Panc1 (cell line): ENCODE results near the gene UBE2N. TPM values are rescaled to one million over a fixed set of nuclear protein-coding genes. Genes with fewer than 3 reads are reported as not detected.

Experiments
- ATAC-seq: fragments of 200-7000 bp; cut with Tn5 transposase; 2 replicates; pipeline ENCODE4 v1.9.1; 2020; ENCODE audit warnings: mild to moderate bottlenecking, moderate library complexity
- BruUV-seq: library from RNA; stranded (reverse); fragments of 400-500 nt; replicated peaks from 2 replicates; lab custom pipeline; 2021; lab: Mats Ljungman, UMichigan
- CTCF ChIA-PET: fragments of 300-600 bp; sonication (Branson Sonifier 250); formaldehyde crosslinking; loops from one replicate; lab custom pipeline; 2022; ENCODE audit warnings: antibody characterized with exemption; lab: Charles Lee
- POLR2A ChIA-PET: fragments of 300-600 bp; sonication (Branson Sonifier 250); formaldehyde crosslinking; loops from one replicate; lab custom pipeline; 2022; ENCODE audit warnings: antibody characterized with exemption; lab: Charles Lee
- DNase-seq: peaks from one replicate; pipeline ENCODE4 v3.0.0-alpha.2; 2010; ENCODE audit warnings: low read depth, low spot score
- H3K27ac ChIP-seq: 2 replicates; pipeline ENCODE4 v1.5.1; 2011; ENCODE audit warnings: mild to moderate bottlenecking, low read length, inconsistent platforms
- H3K27me3 ChIP-seq: fragments of 200-500 bp; sonication (Bioruptor generic); 2 replicates; pipeline ENCODE4 v1.6.0; 2014; ENCODE audit warnings: low read length, inconsistent platforms; ENCODE audit not compliant: control insufficient read depth, insufficient read depth
- H3K36me3 ChIP-seq: fragments of 200-500 bp; sonication (Bioruptor generic); 2 replicates; pipeline ENCODE4 v1.5.1; 2014; ENCODE audit warnings: inconsistent platforms, mild to moderate bottlenecking, low read length, moderate library complexity; ENCODE audit not compliant: control insufficient read depth, insufficient read depth
- H3K4me1 ChIP-seq: 2 replicates; pipeline ENCODE4 v1.5.1; 2011; ENCODE audit warnings: inconsistent platforms, mild to moderate bottlenecking, low read length, moderate library complexity; ENCODE audit not compliant: control insufficient read depth, insufficient read depth
- H3K4me3 ChIP-seq, 2 experiments: 2 replicates each; pipeline ENCODE4 v1.5.1; 2011 to 2012; ENCODE audit warnings: low read depth in 2 of 2, low read length in 2 of 2, mild to moderate bottlenecking in 2 of 2, inconsistent platforms in 1 of 2, moderate library complexity in 1 of 2
- H3K9me3 ChIP-seq: fragments of 200-500 bp; sonication (Bioruptor generic); 2 replicates; pipeline ENCODE4 v1.5.1; 2014; ENCODE audit warnings: low read depth, mild to moderate bottlenecking, inconsistent platforms, low read length, moderate library complexity; ENCODE audit not compliant: control insufficient read depth, insufficient read depth
- CTCF ChIP-seq: fragments of 450-650 bp; IDR thresholded peaks from 2 replicates; pipeline ENCODE4 v1.5.1; 2017; ENCODE audit warnings: mild to moderate bottlenecking
- POLR2AphosphoS5 ChIP-seq: IDR thresholded peaks from 2 replicates; pipeline ENCODE4 v1.6.1; 2012; ENCODE audit warnings: mild to moderate bottlenecking, low read depth, low read length, moderate library complexity
- REST ChIP-seq, 2 experiments: IDR thresholded peaks; 2 replicates each; pipeline ENCODE4 v1.6.1; 2011 to 2012; ENCODE audit warnings: low read depth in 2 of 2, control low read depth in 1 of 2, low read length in 1 of 2, mild to moderate bottlenecking in 1 of 2, moderate library complexity in 1 of 2; ENCODE audit not compliant: insufficient read depth in 1 of 2
- SIN3A ChIP-seq: IDR thresholded peaks from 2 replicates; pipeline ENCODE4 v1.6.1; 2012; ENCODE audit warnings: low read depth, mild to moderate bottlenecking, low read length, moderate library complexity, borderline replicate concordance; ENCODE audit not compliant: insufficient read depth
- TCF7L2 ChIP-seq: IDR thresholded peaks from 2 replicates; pipeline ENCODE4 v1.6.1; 2011; ENCODE audit warnings: mild to moderate bottlenecking, low read depth, low read length, inconsistent platforms
- in situ Hi-C: cut with HindIII; loops from 2 replicates; pipeline ENCODE4 v1.10.0; 2016; ENCODE audit warnings: low sequenced_read_pairs, low pct_unique_long_range_greater_than_20kb
- intact Hi-C: fragments of 100-400 bp; cut with micrococcal nuclease; formaldehyde crosslinking; loops from one replicate; pipeline ENCODE4 v1.10.0; 2022; ENCODE audit not compliant: unreplicated experiment
- total RNA-seq: library from RNA; stranded (reverse); gene quantifications from one replicate; pipeline ENCODE4 v1.2.1, GENCODE V29; 2021; ENCODE audit not compliant: unreplicated experiment

The UBE2N gene
- total RNA-seq, 1 experiment from 2014 or later: 150 TPM

- no peak overlapping the region for H3K27ac ChIP-seq
- no peaks in the 10 kb centered on the region for H3K4me1 ChIP-seq
- CTCF ChIA-PET: no interaction called here
- in situ Hi-C loops: no loop called here
- POLR2A ChIA-PET: no interaction called here
- no peaks in the 10 kb centered on the region for H3K27me3 ChIP-seq
- ATAC-seq (no peak), DNase-seq (no peak)
- TF ChIP-seq SIN3A (no peak), CTCF (no peak), REST (IDR thresholded peaks at IDR 0.05; ENCODE audit: insufficient read depth in 1 of 2, low read depth in 2 of 2, low read length in 1 of 2) (no peak), POLR2AphosphoS5 (no peak), TCF7L2 (no peak)
- H3K4me3 ChIP-seq: no peak overlapping the region
- H3K36me3 ChIP-seq: no peaks in the 10 kb centered on the region
- no TSS peak for BruUV-seq
- intact Hi-C loops: no loop called here
- H3K9me3 ChIP-seq: no peaks in the 10 kb centered on the region
These were observed 19.8 kb upstream of the UBE2N start for GRCh38 chr12:93461503-93461902.

GRCh38 chr12:93460902-93461301 is 19.2 kb upstream of the UBE2N start:
- intact Hi-C loops (no loop called here), in situ Hi-C loops (no loop called here)
- Histone ChIP-seq H3K27ac (no peak overlapping the region), H3K9me3 (no peaks in the 10 kb centered on the region), H3K36me3 (no peaks in the 10 kb centered on the region), H3K4me3 (no peak overlapping the region), H3K27me3 (no peaks in the 10 kb centered on the region), H3K4me1 (no peaks in the 10 kb centered on the region)
- no TSS peak for BruUV-seq
- DNase-seq: no peak
- no peak for TF ChIP-seq SIN3A
- ChIA-PET CTCF (no interaction called here), POLR2A (no interaction called here)
- ATAC-seq: no peak

GRCh38 chr12:93460003-93460402 is 18.3 kb upstream of the UBE2N start:
- BruUV-seq: no TSS peak
- ChIA-PET POLR2A (no interaction called here), CTCF (interaction anchor here (0.6 kb wide), 1 partner anchor 40 kb away, joined by 3 read pairs; no protein-coding TSS in a partner anchor)
- intact Hi-C loops: no loop called here
- H3K27ac ChIP-seq: no peak overlapping the region
- H3K4me3 ChIP-seq: no peak overlapping the region
- H3K4me1 ChIP-seq: no peaks in the 10 kb centered on the region
- in situ Hi-C loops: no loop called here
- H3K27me3 ChIP-seq: no peaks in the 10 kb centered on the region
- H3K36me3 ChIP-seq: no peaks in the 10 kb centered on the region
- no peaks in the 10 kb centered on the region for H3K9me3 ChIP-seq
- no peak for DNase-seq
- no peak for ATAC-seq
- TF ChIP-seq SIN3A: no peak
